Ishikawa (cell line): Measurements from ENCODE around the gene GPR18.

ENCODE experiments used
- CEBPB ChIP-seq: IDR thresholded peaks from 2 replicates; pipeline ENCODE4 v1.6.1; 2012
- CREB1 ChIP-seq: IDR thresholded peaks from 2 replicates; pipeline ENCODE4 v1.6.1; 2012; ENCODE audit warnings: low read depth
- EGR1 ChIP-seq: IDR thresholded peaks from 2 replicates; pipeline ENCODE4 v1.6.1; 2012
- EP300 ChIP-seq: IDR thresholded peaks from 2 replicates; pipeline ENCODE4 v1.6.1; 2012; ENCODE audit warnings: borderline replicate concordance
- FOXM1 ChIP-seq: IDR thresholded peaks from 2 replicates; pipeline ENCODE4 v1.6.1; 2012; ENCODE audit warnings: low read depth, borderline replicate concordance
- RAD21 ChIP-seq: IDR thresholded peaks from 2 replicates; pipeline ENCODE4 v1.6.1; 2012; ENCODE audit warnings: low read depth
- TAF1 ChIP-seq: IDR thresholded peaks from 2 replicates; pipeline ENCODE4 v1.6.1; 2012; ENCODE audit warnings: low read depth, mild to moderate bottlenecking
- TCF12 ChIP-seq: IDR thresholded peaks from 2 replicates; pipeline ENCODE4 v1.6.1; 2012; ENCODE audit warnings: low read depth
- TEAD4 ChIP-seq: IDR thresholded peaks from 2 replicates; pipeline ENCODE4 v1.6.1; 2012
- USF1 ChIP-seq: IDR thresholded peaks from 2 replicates; pipeline ENCODE4 v1.6.1; 2012
- YY1 ChIP-seq: IDR thresholded peaks from 2 replicates; pipeline ENCODE4 v1.6.1; 2012; ENCODE audit warnings: low read depth
- ZBTB7A ChIP-seq: IDR thresholded peaks from 2 replicates; pipeline ENCODE4 v1.6.1; 2012; ENCODE audit warnings: low read depth
- TF ChIP-seq, protein P1 (sequence below): IDR thresholded peaks from 2 replicates; pipeline ENCODE4 v1.6.1; 2012
- TF ChIP-seq, protein P2 (sequence below): IDR thresholded peaks from 2 replicates; pipeline ENCODE4 v1.6.1; 2012; ENCODE audit warnings: low read depth, mild to moderate bottlenecking

- TF ChIP-seq EP300 (no peak), CEBPB (no peak), TEAD4 (no peak), CREB1 (no peak), USF1 (no peak), YY1 (no peak), TAF1 (no peak), RAD21 (no peak), FOXM1 (no peak), ZBTB7A (no peak), TCF12 (no peak), EGR1 (no peak)
- TF ChIP-seq, protein P1, sequence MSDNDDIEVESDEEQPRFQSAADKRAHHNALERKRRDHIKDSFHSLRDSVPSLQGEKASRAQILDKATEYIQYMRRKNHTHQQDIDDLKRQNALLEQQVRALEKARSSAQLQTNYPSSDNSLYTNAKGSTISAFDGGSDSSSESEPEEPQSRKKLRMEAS: no peak
- TF ChIP-seq, protein P2, sequence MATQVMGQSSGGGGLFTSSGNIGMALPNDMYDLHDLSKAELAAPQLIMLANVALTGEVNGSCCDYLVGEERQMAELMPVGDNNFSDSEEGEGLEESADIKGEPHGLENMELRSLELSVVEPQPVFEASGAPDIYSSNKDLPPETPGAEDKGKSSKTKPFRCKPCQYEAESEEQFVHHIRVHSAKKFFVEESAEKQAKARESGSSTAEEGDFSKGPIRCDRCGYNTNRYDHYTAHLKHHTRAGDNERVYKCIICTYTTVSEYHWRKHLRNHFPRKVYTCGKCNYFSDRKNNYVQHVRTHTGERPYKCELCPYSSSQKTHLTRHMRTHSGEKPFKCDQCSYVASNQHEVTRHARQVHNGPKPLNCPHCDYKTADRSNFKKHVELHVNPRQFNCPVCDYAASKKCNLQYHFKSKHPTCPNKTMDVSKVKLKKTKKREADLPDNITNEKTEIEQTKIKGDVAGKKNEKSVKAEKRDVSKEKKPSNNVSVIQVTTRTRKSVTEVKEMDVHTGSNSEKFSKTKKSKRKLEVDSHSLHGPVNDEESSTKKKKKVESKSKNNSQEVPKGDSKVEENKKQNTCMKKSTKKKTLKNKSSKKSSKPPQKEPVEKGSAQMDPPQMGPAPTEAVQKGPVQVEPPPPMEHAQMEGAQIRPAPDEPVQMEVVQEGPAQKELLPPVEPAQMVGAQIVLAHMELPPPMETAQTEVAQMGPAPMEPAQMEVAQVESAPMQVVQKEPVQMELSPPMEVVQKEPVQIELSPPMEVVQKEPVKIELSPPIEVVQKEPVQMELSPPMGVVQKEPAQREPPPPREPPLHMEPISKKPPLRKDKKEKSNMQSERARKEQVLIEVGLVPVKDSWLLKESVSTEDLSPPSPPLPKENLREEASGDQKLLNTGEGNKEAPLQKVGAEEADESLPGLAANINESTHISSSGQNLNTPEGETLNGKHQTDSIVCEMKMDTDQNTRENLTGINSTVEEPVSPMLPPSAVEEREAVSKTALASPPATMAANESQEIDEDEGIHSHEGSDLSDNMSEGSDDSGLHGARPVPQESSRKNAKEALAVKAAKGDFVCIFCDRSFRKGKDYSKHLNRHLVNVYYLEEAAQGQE: no peak
Measured at GRCh38 chr13:99214731-99215130, 43.4 kb downstream of the GPR18 start.
